CD1c-positive myeloid dendritic cell (primary cell): ENCODE measurements around the gene GRIP2.

Source experiments
- DNase-seq: peaks from one replicate; pipeline ENCODE4 v3.0.0-alpha.2; 2016; ENCODE audit errors: extremely low spot score

GRIP2 gene

GRCh38 chr3:14506626-14507304 lies 33.4 kb downstream of the GRIP2 start:
- DNase-seq = no peak

GRCh38 chr3:14505803-14506500 lies 34.2 kb downstream of the GRIP2 start:
- DNase-seq = no peak

GRCh38 chr3:14505001-14505802 lies 34.9 kb downstream of the GRIP2 start:
- DNase-seq = no peak

- no peak for DNase-seq
Measured at GRCh38 chr3:14503706-14504065, 36.5 kb downstream of the GRIP2 start.

GRCh38 chr3:14503033-14503705 lies 37.0 kb downstream of the GRIP2 start:
- DNase-seq = no peak

GRCh38 chr3:14502472-14502871 lies 37.7 kb downstream of the GRIP2 start:
- no peak for DNase-seq

GRCh38 chr3:14497321-14497720 lies 42.8 kb downstream of the GRIP2 start:
- DNase-seq = no peak

- no peak for DNase-seq
Measured at GRCh38 chr3:14496351-14496750, 43.8 kb downstream of the GRIP2 start.

- no peak for DNase-seq
Measured at GRCh38 chr3:14494973-14495300, 45.2 kb downstream of the GRIP2 start.

- no peak for DNase-seq
Measured at GRCh38 chr3:14494279-14494972, 45.7 kb downstream of the GRIP2 start.

- no peak for DNase-seq
Measured at GRCh38 chr3:14492948-14493881, 46.9 kb downstream of the GRIP2 start.

GRCh38 chr3:14491396-14492190 lies 48.5 kb downstream of the GRIP2 start:
- no peak for DNase-seq

- no peak for DNase-seq
Measured at GRCh38 chr3:14490831-14491230, 49.3 kb downstream of the GRIP2 start.

- no peak for DNase-seq
Measured at GRCh38 chr3:14490255-14490654, 49.9 kb downstream of the GRIP2 start.

GRCh38 chr3:14489641-14490040 lies 50.5 kb downstream of the GRIP2 start:
- DNase-seq = no peak

- DNase-seq = no peak
Measured at GRCh38 chr3:14488286-14489041, 51.7 kb downstream of the GRIP2 start.

- DNase-seq = no peak
Measured at GRCh38 chr3:14487821-14488220, 52.3 kb downstream of the GRIP2 start.

GRCh38 chr3:14487086-14487485 lies 53.1 kb downstream of the GRIP2 start:
- no peak for DNase-seq

GRCh38 chr3:14486460-14486859 lies 53.7 kb downstream of the GRIP2 start:
- DNase-seq = no peak
